ENCODE data around the gene PTPRN2.

Gene PTPRN2

DNA sequence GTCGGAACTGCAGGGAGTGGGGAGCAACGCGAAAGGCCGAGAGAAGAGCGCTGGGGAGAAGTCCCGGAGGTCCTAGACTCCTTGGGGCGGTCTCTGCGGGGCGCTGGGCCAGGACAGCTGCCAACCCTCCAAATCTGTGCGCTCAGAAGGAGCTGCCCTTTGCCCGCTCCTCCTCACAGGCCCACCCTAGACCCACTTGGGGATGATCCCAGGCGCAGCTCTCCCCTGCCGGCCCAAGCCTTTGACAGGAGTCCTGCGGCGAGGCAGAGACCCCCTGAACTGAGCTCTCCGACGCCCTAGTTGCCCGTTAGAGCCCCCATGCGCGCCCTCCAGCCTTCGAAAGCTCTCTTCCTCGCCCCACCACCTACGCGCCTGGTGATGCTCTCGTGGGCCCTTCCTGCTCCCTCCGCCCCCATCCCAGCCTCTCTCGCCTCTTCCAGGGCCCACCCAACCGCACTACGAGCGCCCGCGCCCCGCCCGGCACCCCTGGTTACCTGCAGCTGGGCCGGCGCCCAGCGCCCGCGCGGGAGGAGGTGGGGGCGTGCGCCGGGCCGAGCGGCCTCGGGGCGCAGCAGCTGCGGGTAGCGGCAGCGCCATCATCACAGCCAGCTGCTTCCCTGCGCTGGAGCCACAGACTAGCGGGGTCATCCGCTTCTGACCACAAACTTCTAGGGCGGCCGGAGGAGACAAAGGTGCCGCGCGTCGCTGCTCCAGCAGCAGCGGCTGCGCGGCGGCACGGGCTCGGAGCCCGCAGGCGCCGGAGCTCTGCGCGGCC lies 897.4 kb downstream of the PTPRN2 start:
- no peak for DNase-seq

DNA sequence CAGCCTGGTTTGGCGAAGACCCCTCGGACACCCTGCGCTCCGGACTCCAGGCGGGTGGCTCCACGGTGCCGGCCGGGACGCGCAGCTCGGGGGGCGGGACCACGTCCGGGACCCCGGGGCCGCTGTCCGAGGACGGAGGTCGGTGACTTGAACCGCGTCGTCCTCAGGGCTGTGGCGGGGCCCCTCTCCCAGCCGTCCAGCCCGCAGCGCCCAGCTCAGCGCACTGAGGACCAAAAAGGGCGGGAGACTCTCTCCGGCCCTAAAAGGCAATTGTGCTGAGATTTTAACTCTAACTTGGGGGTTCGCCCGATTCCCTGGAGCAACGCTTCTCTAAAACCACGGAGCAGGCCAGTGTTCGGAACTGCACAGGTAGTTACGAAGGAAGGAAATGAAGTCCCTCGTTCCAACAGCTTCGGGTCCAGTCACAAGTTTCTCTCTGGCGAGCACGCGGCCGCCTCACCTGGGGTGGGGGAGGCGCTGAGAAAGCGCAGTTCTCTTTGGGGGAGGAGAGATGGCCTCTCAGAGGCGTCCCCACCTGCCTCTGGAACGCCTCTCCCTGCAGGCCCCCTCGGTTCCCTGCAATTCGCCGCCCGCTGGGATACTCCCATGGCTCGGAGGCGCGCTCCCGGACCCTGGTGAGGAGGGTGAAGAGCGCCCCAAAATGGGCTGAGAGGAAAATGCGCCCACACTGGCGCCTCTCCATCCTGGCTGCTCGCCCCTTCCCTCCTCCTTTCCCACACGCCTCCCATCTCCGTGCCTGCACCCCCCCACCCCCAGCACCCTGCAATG lies 898.2 kb downstream of the PTPRN2 start:
- no peak for DNase-seq

DNA sequence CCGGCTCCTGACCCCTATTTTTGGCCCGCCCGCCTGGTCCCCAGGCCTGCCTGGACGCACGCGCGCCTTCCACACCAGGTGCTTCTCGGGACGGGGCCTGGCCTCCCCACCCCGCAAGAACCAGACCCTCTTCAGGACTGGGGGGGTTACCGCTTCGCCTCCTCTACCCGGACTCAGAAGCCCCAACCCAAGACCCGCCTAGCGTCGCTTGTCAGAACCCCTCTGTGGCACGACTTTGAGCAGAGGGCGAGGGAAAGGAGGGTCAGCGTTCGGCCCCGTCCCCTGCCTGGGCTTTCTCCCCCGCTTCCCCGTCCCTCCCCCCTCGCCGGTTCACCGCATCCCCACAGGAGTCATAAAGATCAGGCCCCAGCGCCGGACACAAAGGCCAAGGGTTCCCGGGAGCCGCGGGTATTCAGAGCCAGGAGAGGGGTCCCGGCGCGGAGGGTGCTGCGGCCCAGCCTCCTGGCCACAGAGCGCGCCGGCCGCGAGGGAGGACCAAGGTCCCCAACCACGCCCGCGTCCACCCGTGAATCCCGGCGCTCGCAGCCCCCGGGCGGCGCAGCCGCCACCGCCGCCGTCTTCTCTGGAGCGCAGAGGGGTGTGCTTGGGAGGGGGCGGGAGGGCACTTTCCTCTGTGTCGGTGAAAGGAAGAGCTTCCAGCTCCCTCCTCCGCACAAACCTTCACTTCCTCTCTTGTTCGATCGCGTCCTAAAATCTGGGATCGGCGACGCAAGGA lies 898.9 kb downstream of the PTPRN2 start:
- no peak for DNase-seq

DNA sequence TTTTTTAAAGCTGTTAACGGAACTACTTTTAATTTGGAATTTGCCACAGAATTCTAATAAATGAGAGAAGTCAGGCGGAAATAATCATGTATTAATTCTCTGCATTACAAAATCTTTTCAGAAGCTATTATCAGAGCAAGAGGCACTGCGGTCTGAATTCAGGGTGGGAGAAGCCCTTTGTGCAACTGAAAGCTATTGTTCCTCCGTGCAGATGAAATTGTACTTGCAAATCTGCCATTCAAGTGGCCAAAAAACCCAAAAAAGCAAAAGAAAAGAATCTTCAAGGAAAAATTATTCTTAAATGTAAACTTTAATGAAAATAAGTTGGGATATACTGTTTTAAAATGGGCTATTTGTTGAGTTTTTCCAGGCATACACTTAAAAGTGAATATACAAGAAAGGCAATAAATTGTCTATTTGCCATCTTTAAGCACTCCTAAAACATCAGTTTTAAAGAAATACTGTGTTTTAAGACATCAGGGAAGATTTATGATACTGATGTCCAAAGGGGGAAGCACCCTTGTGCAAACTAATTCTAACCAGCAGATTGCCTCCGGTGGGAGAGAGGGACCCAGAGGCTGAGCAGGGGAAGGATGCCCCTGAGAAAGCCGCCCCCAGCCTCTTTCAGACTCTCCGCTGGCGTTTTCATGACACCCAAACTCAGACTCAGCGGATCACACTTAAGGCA lies 899.6 kb downstream of the PTPRN2 start:
- DNase-seq = no peak

DNA sequence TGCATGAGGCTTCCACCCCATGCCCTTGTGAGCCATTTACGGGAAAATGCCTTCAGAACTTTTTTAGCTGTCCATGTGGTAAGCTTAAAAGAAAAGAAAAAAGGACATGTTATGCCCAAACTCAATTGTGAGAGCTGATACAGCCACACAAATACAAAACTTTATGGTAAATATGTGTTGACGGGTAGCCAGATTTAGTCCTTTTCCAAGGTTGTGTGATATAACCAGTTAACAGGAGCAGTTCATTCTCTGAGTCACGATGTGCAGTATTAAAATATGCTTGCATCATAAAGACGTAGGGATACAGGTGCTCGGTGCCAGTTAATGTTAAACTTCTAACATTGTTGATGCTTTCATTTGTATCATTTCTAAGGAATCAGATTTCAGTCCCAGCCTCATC lies 900.5 kb downstream of the PTPRN2 start:
- DNase-seq = no peak

DNA sequence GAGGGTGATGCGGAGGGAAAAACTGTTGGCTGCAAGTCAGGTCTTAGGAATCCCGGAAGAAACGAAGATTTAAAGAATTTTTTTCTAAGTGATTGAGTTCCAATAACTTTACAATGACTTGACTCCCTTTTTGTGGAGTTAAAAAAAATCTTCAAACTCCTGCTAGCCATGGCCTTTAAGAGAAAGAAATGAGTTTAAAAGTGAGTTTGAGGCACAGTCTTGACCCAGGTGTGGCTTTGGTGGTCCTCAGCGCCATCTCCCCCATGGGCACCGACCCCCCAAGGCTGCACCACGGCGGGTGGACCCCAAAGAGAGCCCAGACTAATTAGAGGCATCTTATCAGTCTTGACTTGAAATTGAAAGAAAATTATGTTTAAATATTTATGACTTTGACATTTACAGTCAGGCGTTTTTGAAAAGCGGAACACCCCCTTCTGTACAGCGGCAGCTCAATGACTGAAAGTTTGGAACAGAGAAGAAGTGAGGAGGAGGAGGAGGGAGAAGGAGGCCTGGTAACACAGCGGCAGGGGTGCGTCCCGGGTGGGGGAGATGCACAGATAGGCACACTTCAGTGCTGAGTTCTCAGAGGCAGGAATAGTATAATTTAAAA lies 901.2 kb downstream of the PTPRN2 start:
- no peak for DNase-seq

DNA sequence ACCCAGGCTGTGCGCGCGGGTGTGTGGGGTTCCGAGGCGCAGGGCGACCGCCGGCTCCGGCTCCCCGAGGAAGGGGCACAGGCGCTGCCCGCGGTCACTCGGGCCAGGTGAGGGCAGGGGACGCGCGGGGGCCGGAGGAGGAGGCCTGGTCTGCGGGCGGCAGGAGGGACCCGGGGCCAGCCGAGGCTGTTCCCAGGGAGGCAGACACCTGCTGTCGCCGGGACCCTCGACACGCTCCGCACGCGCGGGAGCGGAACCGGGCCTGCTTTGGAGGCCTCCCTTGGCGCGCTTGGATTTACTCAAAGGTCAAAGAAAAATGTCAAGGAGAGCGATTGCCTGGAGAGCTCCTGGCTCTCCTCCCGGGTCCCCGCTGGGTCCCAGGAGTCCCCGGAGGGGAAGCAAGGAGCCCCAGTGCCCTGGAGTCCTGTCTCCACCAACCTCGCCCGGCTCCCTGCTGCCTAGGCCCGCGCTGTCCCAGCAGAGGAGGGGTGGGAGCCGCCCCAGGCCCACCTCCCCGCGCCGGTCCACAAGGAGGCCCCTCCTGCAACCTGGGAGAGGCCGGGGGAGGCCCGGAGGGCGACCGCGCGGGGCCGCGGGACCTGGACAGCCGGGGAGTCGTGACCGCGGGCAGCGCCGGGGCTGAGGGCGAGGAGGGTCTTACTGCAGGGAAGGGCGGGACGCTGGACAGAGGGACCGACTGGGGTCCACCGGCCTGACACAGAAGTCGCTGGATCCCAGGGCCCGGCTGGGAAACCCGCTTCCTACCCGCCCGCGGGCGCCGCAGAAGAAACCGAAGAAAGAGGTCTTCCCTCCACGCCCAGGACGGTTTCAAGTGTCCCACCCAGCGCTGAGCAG lies 902.0 kb downstream of the PTPRN2 start:
- DNase-seq = no peak

DNA sequence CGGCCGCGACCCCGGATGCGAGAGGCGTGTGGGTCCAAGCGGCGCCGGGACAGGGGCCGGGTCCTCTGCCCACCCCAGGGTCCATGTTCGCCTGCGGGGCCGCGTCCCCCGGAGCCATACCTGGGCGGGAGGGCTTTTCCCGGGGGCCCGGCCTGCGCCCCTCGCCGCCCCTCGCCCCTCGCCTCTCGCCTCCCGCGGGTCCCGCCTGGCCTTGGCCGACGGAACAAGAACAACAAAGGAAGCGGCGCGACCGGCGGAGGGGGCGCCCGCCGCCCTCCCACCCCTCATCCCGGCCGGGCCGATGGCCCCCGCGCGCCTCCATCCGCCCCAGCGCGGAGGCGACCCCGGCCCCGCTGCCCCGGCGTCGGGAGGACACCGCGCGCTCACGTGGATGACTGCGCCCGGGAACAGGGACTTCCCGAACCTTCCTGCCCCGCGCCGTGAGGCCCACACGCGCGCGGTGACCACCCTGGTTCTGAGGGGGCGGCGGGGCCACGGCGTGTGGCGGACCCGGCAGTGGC lies 902.7 kb downstream of the PTPRN2 start:
- no peak for DNase-seq

DNA sequence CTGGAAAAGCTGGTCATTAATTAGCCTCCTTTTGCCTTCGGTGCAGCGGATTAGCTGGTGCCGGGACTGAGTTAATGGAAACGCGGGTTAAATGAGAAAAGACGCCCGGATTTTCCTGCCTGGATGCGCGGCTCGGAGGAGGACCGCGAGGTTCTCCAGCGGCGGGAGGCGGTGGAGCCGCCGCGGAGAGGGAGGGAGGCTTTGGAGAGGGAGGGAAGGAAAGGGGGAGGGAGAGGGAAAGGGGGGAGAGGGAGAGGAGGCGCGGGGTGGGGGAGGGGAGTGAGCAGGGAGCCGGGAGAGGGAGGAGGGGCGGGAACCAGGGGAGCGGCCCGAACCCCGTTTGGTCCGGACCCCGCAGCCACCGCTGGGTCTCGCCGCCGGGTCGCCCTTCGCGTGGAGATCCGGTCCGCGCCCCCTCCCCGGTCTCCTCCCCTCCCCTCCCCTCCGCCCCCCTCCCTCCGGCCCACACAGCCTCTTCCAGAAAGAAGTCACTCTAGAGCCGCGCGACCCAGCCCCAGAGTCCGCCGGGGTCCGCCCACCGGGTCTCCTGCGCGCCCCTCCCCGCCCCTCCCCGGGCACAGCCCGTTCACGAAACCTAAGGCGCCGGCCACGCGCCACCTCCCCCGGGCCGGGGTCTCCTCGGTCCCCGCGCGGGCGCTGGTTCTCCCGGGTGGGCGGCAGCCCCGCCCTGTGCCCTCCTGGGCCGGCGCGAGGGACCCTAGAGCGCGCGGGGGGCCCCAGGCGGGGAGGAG lies 903.3 kb downstream of the PTPRN2 start:
- no peak for DNase-seq

DNA sequence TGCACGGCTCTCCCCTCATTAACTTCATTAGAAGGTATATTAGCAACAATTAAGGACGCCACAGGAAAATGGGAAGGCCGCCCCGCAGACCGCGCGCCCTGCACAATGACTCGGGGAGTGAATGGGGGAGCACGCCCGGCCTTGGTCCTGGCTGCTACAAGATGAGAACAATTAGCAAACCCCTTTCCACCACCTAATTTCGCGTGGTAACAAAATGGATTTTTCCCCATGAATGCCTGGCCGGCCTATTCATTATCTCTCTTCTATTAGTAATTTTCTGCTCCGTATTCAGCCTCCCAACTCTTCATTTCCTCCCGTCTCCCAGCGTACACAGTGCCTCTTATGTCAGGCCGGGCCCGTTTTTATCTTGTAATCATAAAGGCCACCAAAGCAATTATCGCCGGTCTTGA lies 903.9 kb downstream of the PTPRN2 start:
- no peak for DNase-seq

DNA sequence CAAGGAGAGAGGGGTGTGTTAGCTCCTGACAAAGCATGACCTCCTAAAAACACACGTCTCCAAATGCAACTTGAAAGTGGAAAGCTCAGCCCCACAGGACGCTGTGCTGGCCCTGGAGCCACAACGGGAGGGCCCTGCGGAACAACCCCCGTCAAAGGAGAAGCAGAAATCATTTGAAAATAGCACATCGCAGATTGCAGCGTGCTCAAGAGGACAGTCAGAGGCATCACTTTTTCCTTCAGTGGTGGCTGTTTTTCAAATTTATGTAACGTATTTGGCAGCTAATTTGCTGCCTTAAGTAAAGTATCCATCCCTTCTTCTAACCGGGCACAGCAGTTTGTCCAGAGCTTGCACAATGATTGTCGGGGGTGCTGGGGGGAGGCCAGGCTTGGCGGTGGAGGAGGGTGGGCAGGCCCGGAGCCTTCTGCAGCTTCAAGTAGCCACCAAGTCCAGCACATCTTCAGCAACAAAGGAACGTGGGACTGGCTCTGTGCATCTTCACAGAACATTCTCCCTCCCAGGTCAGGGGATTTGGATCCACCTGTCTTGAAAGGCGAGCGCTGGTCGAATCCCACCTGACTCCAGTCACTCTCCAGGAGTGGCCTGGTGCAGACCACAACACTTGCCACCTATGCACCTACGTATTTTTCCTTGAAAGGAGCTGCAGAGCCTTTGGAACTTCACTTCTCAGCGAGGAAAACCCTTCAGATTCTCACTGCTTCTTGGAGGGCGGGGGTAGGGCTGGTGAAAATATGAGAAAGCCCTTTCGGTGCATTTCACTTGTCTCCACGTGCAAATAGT lies 904.5 kb downstream of the PTPRN2 start:
- DNase-seq = no peak

DNA sequence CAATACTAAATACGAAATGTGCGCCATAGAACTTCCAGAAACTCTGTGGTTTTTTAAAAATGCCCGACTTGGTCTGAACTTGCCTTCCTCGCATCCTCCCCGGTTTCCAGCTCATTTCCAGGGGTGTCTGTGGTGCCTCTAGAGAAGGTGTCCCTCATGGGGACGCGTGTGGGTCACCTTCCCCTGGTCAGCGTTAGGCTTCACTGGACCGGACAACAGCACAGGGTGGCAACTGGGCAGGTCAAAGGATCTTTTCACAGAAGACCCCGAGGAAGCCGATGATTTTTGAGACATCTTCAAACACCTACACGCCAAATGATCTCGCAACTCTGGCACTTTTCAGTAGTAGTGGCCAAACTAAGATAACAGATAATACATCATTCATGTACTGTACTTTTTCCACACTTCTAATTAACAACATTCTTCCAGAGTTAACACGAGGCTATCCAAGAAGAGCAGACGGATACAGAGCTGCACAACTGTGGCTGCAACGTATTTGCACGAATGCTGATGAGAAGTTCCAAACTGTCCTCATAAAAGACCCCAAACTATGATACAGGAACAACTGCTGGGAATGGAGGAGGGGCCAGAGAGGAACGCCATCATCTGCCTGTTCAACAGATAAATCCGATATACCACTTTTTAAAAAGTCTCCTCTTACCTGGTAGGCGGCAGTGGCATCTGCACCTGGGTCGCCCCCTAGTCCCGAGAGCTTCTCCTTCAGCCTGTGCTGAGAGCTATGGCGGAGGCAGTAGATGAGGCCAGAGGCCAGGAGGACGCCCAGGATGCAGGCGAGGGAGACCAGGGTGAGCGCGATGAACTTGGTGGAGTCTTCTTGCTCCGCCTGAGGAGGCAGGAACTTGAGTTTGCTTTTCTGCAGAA lies 905.3 kb downstream of the PTPRN2 start:
- no peak for DNase-seq

DNA sequence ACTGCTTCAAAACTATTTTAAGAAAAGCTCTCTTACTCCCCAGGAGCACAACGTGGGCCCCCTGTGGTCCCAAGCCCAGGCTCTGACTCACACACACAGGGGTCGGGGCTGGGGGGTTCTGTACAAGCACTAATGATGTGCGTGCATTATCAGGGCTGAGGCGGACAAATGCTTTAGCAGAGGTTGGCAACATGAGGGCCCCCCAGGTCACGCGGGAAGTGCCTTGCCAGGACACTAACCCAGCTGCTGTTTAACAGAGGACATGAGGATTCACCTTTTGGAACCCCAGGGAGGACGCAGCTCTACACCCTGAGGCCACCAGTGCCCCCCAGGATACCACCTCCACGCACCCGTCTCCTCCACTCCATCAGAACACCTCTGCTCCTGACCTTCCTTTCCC lies 908.0 kb downstream of the PTPRN2 start:
- DNase-seq = no peak

DNA sequence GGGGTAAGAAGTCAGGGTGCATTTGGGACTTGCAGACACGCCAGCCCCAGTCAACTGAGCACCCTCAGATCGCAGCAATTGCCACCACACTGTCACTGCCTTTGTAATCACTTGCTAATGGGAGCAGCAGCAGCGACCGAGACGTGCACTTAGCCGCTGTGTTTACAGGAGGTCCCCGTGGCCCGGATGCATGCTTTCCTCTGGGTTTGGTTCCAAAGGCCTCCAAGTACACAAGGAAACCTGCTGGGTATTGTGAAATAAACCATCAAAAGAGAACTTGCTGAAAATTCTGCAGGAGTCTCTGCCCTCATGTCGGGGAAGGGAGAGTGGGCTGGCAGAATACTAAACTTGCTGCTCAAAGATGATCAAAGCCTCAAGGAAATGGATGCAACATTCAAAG lies 909.1 kb downstream of the PTPRN2 start:
- no peak for DNase-seq

DNA sequence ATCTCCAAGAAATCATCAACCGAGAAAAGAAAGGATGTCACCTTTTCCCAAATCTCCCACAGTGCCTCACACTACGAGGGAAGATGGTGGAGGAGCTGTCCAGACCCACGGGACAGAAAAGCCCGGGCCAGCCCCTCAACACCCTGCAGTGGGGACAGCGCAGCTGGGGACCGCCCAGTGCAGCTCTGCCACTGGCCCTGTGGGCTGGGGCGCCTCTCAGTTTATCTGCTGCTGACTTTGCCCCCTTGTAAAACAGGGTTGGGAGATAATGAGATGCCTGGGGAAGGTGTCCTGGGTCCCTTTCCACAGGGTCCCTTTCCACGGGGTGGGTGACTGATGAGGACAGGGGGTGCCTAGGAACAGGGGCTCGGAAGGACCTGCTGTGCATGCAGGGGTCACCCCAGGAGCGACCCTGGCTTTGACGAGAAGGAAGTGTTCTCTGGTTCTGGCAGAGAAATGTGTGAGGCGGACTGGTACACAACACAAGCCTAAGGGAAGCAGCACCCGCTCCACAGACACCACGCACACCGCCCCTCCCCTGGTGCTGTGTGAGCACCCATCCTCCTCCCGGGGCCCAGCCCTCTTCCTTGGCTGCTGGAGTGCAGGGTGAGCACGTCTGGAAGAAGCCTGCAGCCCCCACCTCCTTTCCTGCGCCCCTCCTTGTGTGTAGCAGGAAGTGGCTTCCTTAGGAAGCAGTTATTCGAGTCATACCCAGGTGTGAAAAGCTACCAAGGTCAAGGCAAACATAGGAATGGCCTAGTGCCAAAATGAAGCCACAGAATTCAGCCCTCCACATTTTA lies 911.0 kb downstream of the PTPRN2 start:
- no peak for DNase-seq

DNA sequence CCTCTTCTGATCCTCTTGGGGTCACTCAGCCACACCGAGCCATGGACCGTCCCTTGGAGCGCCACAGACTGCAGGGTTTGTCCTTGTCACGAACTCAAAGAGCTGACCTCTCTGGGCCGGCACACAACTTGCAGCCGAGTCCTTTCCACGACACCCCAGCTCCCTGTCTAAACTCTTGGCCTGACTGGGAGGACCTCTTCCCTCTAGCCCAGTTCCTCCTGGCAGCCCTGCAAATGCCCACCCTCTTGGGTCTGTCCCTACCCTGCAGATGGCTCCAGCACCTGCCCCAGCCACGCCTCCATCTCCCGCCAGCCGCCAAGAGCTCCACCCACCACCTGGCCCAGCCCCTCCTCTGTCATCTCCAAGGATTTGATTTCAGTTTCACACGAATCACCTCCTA lies 911.6 kb downstream of the PTPRN2 start:
- no peak for DNase-seq

DNA sequence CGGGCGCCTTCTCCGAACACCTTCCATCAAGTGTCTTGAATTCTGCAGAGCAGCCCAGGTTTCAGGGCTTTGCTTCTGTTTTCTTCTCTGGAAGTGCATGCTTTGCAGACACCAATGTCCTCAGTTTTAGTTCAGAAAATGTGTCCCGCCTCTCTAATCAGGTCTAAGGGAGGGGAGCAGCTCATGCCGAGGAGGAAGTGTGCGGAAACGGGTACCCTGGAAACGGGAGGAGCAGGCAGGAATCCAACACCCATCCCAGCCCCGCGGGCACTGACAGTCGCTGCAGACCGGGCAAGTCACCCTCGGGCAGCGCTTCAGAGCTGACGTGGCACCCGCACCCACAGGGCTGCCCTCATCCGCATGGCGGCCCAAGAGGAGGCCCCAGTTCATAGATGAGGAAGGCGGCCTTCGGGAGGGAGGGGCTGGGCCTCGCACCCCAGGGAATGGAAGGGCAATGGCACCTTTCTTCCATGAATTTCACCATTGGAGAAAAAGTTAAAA lies 912.1 kb downstream of the PTPRN2 start:
- DNase-seq = no peak

Measured in NCI-H1417 treated with DMSO at 0.1 percent for 48 hours (cell line).